Stimulated activated CD4-positive, alpha-beta T cell treated with anti-CD3 and anti-CD28 coated beads, Interleukin-2, amount 100 ng/mL, for 24 hours (primary cell): Measurements from ENCODE around the gene PDE4B.

ENCODE experiments used
- DNase-seq, 2 donors: peaks; one replicate each; pipeline ENCODE4 v3.0.0-alpha.2; 2020

Gene PDE4B

DNA sequence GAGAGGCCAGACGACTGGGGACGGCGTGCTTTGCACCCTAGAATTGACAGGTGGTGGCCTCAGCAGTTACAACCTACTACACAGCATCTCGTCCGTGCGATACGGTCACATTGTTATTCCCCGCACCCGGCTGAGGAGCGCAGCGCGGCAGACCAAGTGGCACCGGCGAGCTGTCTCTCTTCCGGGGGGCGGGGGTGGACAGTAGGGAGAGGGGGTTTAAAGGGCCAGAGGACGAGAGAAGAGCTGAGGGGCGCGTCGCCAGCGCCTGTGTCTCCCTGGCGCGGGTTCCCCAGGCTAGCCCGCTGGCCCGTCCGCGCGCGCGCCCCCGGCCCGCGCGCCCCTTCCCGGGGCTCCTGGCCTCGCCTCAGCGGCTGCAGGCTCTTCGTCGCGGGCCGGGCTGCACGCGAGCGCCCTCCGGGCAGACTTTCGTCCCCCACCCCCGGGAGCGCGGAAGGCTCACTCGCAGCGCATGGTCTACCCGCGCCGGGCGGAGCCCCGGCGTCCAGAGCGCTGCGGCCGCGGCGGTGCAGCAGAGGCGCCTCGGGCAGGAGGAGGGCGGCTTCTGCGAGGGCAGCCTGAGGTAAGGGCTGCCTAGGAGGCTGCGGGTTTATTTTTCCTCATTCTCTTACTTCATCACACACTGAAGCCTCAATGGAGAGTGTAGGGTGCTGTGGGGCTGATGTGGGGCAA lies at the start of gene PDE4B:
Gene PDE4B (plus strand): TSS at position 227 of the 690 bp plus-strand sequence.
- DNase-seq = peak in 1 of 2 donors; percentile 1

DNA sequence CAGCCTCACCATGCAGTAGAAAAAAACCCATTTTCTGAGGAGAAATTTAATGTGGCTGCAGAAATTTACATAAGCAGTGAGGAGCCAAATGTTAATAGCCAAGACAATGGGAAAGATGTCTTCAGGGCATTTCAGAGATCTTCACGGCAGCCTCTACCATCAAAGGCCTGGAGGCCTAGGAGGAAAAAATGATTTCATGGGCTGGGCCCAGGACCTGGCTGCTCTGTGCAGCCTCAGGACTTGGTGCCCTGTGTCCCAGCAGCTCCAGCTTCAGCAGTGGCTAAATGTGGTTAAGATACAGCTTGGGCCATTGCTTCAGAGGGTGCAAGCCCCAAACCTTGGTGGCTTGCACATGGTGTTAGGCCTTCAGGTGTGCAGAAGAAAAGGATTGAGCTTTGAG lies 48.0 kb upstream of the PDE4B start:
- no peak for DNase-seq

- DNase-seq = no peak
These were observed 40.7 kb upstream of the PDE4B start for GRCh38 chr1:65751961-65752360.

GRCh38 chr1:65756616-65757015 lies 36.1 kb upstream of the PDE4B start:
- DNase-seq = no peak

DNA sequence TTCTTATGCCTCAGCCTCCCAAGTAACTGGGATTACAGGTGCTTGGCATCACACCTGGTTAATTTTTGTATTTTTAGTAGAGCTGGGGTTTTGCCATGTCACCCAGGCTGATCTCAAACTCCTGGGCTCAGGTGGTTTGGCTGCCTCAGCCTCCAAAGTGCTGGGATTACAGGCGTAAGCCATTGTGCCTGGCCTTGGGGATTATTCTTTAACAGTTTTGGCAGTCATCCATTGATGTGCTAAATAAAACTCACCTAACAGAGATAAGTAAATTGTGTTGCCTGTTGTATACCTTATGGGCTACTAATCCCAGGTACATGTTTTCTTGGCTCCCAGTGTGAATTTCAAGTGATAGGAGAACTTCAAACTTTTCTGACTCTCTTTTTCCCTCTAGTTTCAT lies 35.2 kb upstream of the PDE4B start:
- no peak for DNase-seq

GRCh38 chr1:65758128-65758527 lies 34.6 kb upstream of the PDE4B start:
- no peak for DNase-seq

- DNase-seq = no peak
These were observed 33.2 kb upstream of the PDE4B start for GRCh38 chr1:65759516-65759915.

- DNase-seq = no peak
These were observed 30.4 kb upstream of the PDE4B start for GRCh38 chr1:65762081-65762862.

- DNase-seq = no peak
These were observed 28.6 kb upstream of the PDE4B start for GRCh38 chr1:65764052-65764451.

DNA sequence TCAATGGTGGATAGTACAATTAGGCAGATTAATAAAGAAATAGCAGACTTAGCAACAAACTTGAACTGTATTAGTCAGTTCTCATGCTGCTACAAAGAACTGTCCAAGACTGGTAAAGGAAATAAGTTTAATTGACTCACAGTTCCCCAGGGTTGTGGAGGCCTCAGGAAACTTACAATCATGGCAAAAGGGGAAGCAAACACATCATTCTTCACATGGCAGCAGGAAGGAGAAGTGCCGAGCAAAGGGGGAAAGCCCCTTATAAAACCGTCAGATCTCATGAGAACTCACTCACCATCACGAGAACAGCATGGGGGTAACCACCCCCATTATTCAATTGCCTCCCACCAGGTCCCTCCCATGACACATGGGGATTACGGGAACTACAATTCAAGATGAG lies 27.1 kb upstream of the PDE4B start:
- DNase-seq = no peak

GRCh38 chr1:65769636-65770035 lies 23.1 kb upstream of the PDE4B start:
- no peak for DNase-seq

GRCh38 chr1:65772607-65773006 lies 20.1 kb upstream of the PDE4B start:
- DNase-seq = no peak

GRCh38 chr1:65773391-65774123 lies 19.1 kb upstream of the PDE4B start:
- no peak for DNase-seq

DNA sequence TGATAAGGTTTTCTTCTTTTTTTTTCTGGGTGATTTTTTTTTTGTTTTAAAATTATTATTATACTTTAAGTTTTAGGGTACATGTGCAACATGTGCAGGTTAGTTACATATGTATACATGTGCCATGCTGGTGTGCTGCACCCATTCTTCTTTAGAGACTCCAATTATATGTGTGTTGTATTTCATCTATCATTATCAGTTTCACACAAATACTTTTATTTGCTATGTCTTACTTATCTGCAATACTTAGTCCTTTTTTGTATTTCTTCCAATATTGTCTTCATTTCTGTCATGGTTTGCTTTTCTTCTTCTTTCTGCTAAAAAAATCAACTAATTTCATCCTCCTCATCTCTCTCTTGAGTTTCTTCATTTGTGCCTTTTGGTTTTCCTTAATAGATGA lies 3.9 kb upstream of the PDE4B start:
- DNase-seq = no peak

DNA sequence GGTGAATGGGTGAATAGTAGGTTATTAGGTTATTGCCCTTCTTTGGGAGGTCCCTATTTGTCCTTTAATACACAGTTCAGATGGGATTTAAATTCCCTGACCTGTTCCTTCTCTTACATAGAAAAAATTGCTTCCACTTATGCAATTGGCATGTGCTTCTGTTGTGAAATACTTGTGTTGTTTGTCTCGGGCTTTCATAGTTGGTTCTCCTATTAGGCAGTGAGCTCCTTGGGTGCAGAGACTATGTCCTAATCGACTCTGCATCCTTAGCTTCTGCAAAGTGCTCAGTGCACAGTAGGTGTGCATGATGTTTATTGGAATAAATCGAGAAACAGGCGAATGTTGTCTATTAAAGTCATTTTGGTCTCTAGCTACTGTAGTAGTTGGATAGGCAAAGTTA lies 1.3 kb upstream of the PDE4B start:
- no peak for DNase-seq

DNA sequence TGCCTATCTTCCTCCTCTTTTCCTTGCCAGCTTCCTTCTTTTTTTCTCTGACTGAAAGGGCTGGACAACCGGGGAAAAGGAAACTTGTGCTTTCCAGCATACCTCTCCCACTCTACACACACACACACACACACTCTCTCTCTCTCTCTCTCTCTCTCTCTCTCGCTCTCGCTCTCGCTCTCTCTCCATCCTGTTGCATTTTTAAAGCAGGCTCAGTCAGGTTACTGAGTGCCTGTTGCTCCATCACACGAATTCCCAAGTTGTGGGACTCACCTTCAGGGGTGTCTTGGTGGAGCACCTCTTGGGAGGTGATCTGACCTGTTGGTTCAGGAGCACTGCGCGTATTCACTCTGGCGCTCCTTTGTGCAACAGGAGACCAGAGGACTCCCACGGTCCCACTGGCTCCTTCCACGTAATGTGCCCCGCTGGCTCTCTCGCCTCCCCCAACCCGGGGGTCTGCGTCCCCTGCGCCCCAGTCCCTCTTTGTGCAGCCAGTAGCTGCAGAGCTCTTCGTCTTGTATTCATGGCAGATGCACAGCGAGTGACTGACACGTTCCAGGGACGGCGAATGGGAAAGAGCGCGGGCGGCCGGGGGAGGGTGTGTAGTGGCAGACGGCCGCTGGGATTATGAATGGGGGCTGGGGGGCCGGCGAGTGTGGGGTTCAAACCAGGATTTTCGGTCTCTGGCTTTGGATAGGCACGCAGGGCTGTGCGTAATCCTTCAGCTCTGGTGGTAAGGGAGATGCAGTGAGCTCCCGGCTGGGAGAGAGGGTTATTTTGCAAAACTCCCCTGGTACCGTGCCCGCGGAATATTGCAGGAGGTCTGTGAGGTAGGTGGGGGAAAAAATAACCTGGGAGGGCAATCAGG lies 660 bp upstream of the PDE4B start:
- no peak for DNase-seq

DNA sequence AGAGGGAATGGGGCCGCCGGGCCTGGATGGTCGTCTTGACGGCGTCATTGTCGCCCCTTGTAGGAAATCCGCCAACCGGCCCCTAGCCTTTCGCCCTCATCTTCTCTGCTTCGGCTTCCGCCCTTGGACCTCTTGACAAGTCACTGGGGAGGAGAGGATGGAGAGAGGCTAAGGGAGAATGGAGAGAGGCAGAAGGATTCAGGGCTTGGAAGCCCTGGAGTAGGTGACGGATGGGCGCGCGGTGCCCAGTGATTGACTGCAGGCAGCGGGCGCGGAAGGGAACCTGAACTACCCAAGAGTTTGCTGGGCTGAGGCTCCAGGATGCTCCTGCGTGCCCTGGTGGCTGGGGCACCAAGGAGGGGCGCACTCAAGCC lies 651 bp downstream of the PDE4B start:
- peak in 1 of 2 donors; percentile 0 for DNase-seq

GRCh38 chr1:65795311-65795710 lies 2.6 kb downstream of the PDE4B start:
- DNase-seq = no peak

GRCh38 chr1:65799601-65800000 lies 6.9 kb downstream of the PDE4B start:
- no peak for DNase-seq

- DNase-seq = no peak
These were observed 11.9 kb downstream of the PDE4B start for GRCh38 chr1:65804584-65804983.

GRCh38 chr1:65812065-65812464 lies 19.4 kb downstream of the PDE4B start:
- DNase-seq = peak; percentile 45 to 55

- DNase-seq = peak in 1 of 2 donors; percentile 2
These were observed 21.3 kb downstream of the PDE4B start for GRCh38 chr1:65813956-65814355.

DNA sequence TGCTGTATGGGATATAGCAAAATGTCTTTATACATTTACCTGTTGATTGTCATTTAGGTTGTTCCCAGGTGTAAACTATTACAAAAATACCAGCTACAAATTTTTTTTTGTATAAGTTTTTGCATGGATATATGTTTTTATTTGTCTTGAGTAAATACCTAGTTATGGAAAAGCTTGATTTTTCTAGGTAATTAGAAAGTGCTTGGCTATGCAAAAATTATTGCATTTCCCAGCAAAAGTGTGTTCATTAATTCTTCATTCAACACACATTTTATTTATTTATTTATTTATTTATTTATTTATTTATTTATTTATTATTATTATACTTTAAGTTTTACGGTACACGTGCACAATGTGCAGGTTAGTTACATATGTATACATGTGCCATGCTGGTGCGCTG lies 22.1 kb downstream of the PDE4B start:
- DNase-seq = no peak
